Neural cell (in vitro differentiated cells): Measurements from ENCODE around the gene PRUNE2.

ENCODE experiments used
- CTCF ChIP-seq: fragments of 450-650 bp; IDR thresholded peaks from 2 replicates; pipeline ENCODE4 v1.5.1; 2014; ENCODE audit warnings: antibody characterized with exemption, mild to moderate bottlenecking, moderate library complexity; ENCODE audit not compliant: poor library complexity, severe bottlenecking
- EP300 ChIP-seq: fragments of 450-650 bp; conservative IDR thresholded peaks from 2 replicates; pipeline ENCODE4 v1.6.1; 2014; ENCODE audit warnings: antibody characterized with exemption, mild to moderate bottlenecking, moderate library complexity; ENCODE audit not compliant: poor library complexity, severe bottlenecking
- EZH2 ChIP-seq: fragments of 200-600, 300-800 bp; shearing (Covaris generic), sonication (generic); IDR thresholded peaks from 2 replicates; pipeline ENCODE4 v1.6.1; 2014; ENCODE audit warnings: antibody characterized with exemption, low read length, borderline replicate concordance, mild to moderate bottlenecking; ENCODE audit not compliant: insufficient read depth, poor library complexity, severe bottlenecking
- MXI1 ChIP-seq: fragments of 450-650 bp; conservative IDR thresholded peaks from 2 replicates; pipeline ENCODE4 v1.6.1; 2014; ENCODE audit warnings: antibody characterized with exemption, mild to moderate bottlenecking; ENCODE audit not compliant: poor library complexity, severe bottlenecking
- POLR2AphosphoS5 ChIP-seq: IDR thresholded peaks from 2 replicates; pipeline ENCODE4 v1.6.1; 2012
- RAD21 ChIP-seq: fragments of 450-650 bp; conservative IDR thresholded peaks from 2 replicates; pipeline ENCODE4 v1.6.1; 2014; ENCODE audit warnings: antibody characterized with exemption, mild to moderate bottlenecking, moderate library complexity
- REST ChIP-seq: IDR thresholded peaks from 2 replicates; pipeline ENCODE4 v1.6.1; 2012; ENCODE audit warnings: borderline replicate concordance
- SMC3 ChIP-seq: fragments of 450-650 bp; conservative IDR thresholded peaks from 2 replicates; pipeline ENCODE4 v1.6.1; 2014; ENCODE audit warnings: antibody characterized with exemption, mild to moderate bottlenecking, moderate library complexity; ENCODE audit not compliant: poor library complexity
- TAF1 ChIP-seq: IDR thresholded peaks from 2 replicates; pipeline ENCODE4 v1.6.1; 2012; ENCODE audit warnings: low read depth

GRCh38 chr9:76665458-76665857 lies 240.5 kb downstream of the PRUNE2 start:
- no peak for TF ChIP-seq SMC3
- TF ChIP-seq CTCF = no peak
- TF ChIP-seq TAF1 = no peak
- no peak for TF ChIP-seq MXI1
- no peak for TF ChIP-seq EZH2
- no peak for TF ChIP-seq EP300
- no peak for TF ChIP-seq POLR2AphosphoS5
- no peak for TF ChIP-seq REST
- TF ChIP-seq RAD21 = no peak
